Spleen (tissue), 11 donors: ENCODE measurements around the gene KCNMB1. TPM values are rescaled to one million over a fixed set of nuclear protein-coding genes. Genes with fewer than 3 reads are reported as not detected.

Experiments
- DNase-seq: peaks from one replicate; pipeline ENCODE4 v3.0.0-alpha.2; 2020
- H3K27ac ChIP-seq, 8 donors: fragments of 200-600 bp; sonication (generic) in 7 of 8; 1 replicate in 4 of 8; 2 replicates in 4 of 8; pipeline versions ENCODE4 v1.5.0 to v1.8.0; 2016 to 2021; ENCODE audit warnings: inconsistent platforms in 4 of 8, mild to moderate bottlenecking in 4 of 8, moderate library complexity in 1 of 8
- H3K27me3 ChIP-seq, 7 donors: fragments of 200-600 bp; sonication (generic) in 6 of 7; replicated peaks in 1 of 7; 1 replicate in 4 of 7; 2 replicates in 3 of 7; pipeline versions ENCODE4 v1.5.0 to v1.8.0; 2016 to 2021; ENCODE audit warnings: inconsistent platforms in 3 of 7, mild to moderate bottlenecking in 1 of 7
- H3K36me3 ChIP-seq, 6 donors: fragments of 200-600 bp; sonication (generic) in 5 of 6; 1 replicate in 4 of 6; 2 replicates in 2 of 6; pipeline versions ENCODE4 v1.5.0 to v1.8.0; 2016 to 2021; ENCODE audit warnings: inconsistent platforms in 2 of 6
- H3K4me1 ChIP-seq, 6 donors: fragments of 200-600 bp; sonication (generic) in 5 of 6; 1 replicate in 3 of 6; 2 replicates in 3 of 6; pipeline versions ENCODE4 v1.5.0 to v1.8.0; 2016 to 2021; ENCODE audit warnings: inconsistent platforms in 3 of 6
- H3K4me3 ChIP-seq, 8 donors: fragments of 200-600 bp; sonication (generic) in 7 of 8; 1 replicate in 4 of 8; 2 replicates in 4 of 8; pipeline versions ENCODE4 v1.5.0 to v1.8.0; 2016 to 2021; ENCODE audit warnings: inconsistent platforms in 4 of 8, mild to moderate bottlenecking in 4 of 8, moderate library complexity in 2 of 8
- H3K9me3 ChIP-seq, 8 donors: fragments of 200-600 bp; sonication (generic) in 7 of 8; 1 replicate in 4 of 8; 2 replicates in 4 of 8; pipeline versions ENCODE4 v1.5.0 to v1.8.0; 2016 to 2021; ENCODE audit warnings: inconsistent platforms in 4 of 8
- CTCF ChIP-seq, 11 experiments: fragments of 200-600 bp in 7 of 11; fragments of 450-650 bp in 4 of 11; sonication (generic) in 4 of 11; IDR thresholded peaks in 8 of 11; conservative IDR thresholded peaks in 3 of 11; 1 replicate in 7 of 11; 2 replicates in 4 of 11; pipeline versions ENCODE4 v1.4.0 to v1.8.0; 2016 to 2021; ENCODE audit warnings: antibody characterized with exemption in 11 of 11, inconsistent platforms in 4 of 11, mild to moderate bottlenecking in 1 of 11
- POLR2A ChIP-seq, 3 donors: fragments of 450-650 bp; IDR thresholded peaks; one replicate each; pipeline ENCODE4 v1.5.1; 2017; ENCODE audit warnings: antibody characterized with exemption in 3 of 3, mild to moderate bottlenecking in 1 of 3
- POLR2AphosphoS5 ChIP-seq, 3 donors: sonication (generic); formaldehyde crosslinking; IDR thresholded peaks; one replicate each; pipeline ENCODE4 v1.5.1; 2017; ENCODE audit warnings: antibody characterized with exemption in 3 of 3
- WGBS, 5 donors: extraction: QIAGEN DNeasy Blood & Tissue Kit in 3 of 5; methylation state at CpG; one replicate each; pipeline versions ENCODE4 v1.1.5 to v1.1.7; 2013 to 2018; 5-methylcytosine and 5-hydroxymethylcytosine counted together
- intact Hi-C: fragments of 100-400 bp; cut with DNase I; formaldehyde crosslinking; loops from one replicate; pipeline ENCODE4 v1.15.0; 2023; ENCODE audit warnings: low total_unique reads
- polyA plus RNA-seq, 3 donors: library from polyadenylated mRNA; stranded (reverse); fragments of 200-250 nt; gene quantifications; one replicate each; pipeline ENCODE4 v1.2.1, GENCODE V29; 2013
- total RNA-seq, 7 donors: library from RNA; depleted of rRNA in 3 of 7; stranded (reverse); fragments of >200 nt in 3 of 7; fragmentation: NEBNext Ultra II Directional in 4 of 7; extraction: Animal tissue kit (Norgen Biotek cat#: 25700) in 4 of 7; gene quantifications; one replicate each; pipeline versions ENCODE4 v1.1.0 to v1.2.1, GENCODE V29; 2016 to 2021
- donor health status: healthy with polysubstance abuse.
- donor health status: DM: no; HTN: no; CAD: no; lungs with moderate emphysema.
- donor health status: DM: no; HTN: no; CAD: no.
- donor health status: Bipolar disorder and iron deficiency.
- donor health status: healthy.
- donor health status: DM: no; HTN: no; CAD: no.
- donor health status: DM: yes; HTN: yes; CAD: no.

Gene KCNMB1
- total and polyA plus RNA-seq, 10 donors, result 0.13 to 2.2 (median 0.77) TPM

- intact Hi-C loops, result loop anchor here (5.0 kb wide), 3 partner anchors 156 to 321 kb away; no protein-coding TSS in a partner anchor
- DNase-seq, result no peak
- H3K36me3 ChIP-seq, result no peaks in the 10 kb centered on the region
- 83 to 89% (median 87%) methylated on average over 7 of the region's 7 CpGs for WGBS, 5 donors
- H3K4me1 ChIP-seq, result peaks cover 0 to 26% (median 12%) of the 10 kb centered on the region in 6 donors
- TF ChIP-seq CTCF (IDR thresholded peaks at IDR 0.05 in 8 of 11, conservative IDR thresholded peaks at IDR 0.05 in 3 of 11), result no peak
- H3K9me3 ChIP-seq, result no peaks in the 10 kb centered on the region
- peaks cover 0 to 7% (median 0%) of the 10 kb centered on the region in 7 donors for H3K27me3 ChIP-seq
- no peak overlapping the region for H3K27ac ChIP-seq
- H3K4me3 ChIP-seq, result no peak overlapping the region
These were observed 34.5 kb upstream of the KCNMB1 start for GRCh38 chr5:170423692-170424091.

- H3K36me3 ChIP-seq, result no peaks in the 10 kb centered on the region
- no peak for DNase-seq
- H3K27ac ChIP-seq, result no peak overlapping the region
- WGBS, 5 donors, result 59 to 72% (median 69%) methylated on average over 2 of the region's 2 CpGs
- TF ChIP-seq CTCF (IDR thresholded peaks at IDR 0.05 in 8 of 11, conservative IDR thresholded peaks at IDR 0.05 in 3 of 11) (no peak), POLR2A (IDR thresholded peaks at IDR 0.05) (no peak), POLR2AphosphoS5 (IDR thresholded peaks at IDR 0.05) (no peak)
- H3K4me1 ChIP-seq, result peaks cover 0 to 25% (median 9%) of the 10 kb centered on the region in 6 donors
- H3K9me3 ChIP-seq, result no peaks in the 10 kb centered on the region
- H3K4me3 ChIP-seq, result no peak overlapping the region
- intact Hi-C loops, result loop anchor here (5.0 kb wide), 3 partner anchors 155 to 320 kb away; no protein-coding TSS in a partner anchor
- H3K27me3 ChIP-seq, result peaks cover 0 to 2% (median 0%) of the 10 kb centered on the region in 7 donors
These were observed 32.7 kb upstream of the KCNMB1 start for GRCh38 chr5:170421826-170422225.

- Histone ChIP-seq H3K4me3 (no peak overlapping the region), H3K4me1 (peaks cover 0 to 34% (median 16%) of the 10 kb centered on the region in 6 donors), H3K27me3 (no peaks in the 10 kb centered on the region), H3K27ac (no peak overlapping the region), H3K36me3 (no peaks in the 10 kb centered on the region), H3K9me3 (no peaks in the 10 kb centered on the region)
- peak; percentile 58 for DNase-seq
- 19 to 26% (median 23%) methylated on average over 9 of the region's 9 CpGs for WGBS, 5 donors
- intact Hi-C loops, result loop anchor here (5.0 kb wide), 3 partner anchors 154 to 319 kb away; no protein-coding TSS in a partner anchor
- no peak for TF ChIP-seq POLR2AphosphoS5 (IDR thresholded peaks at IDR 0.05)
- no peak for TF ChIP-seq POLR2A (IDR thresholded peaks at IDR 0.05)
- TF ChIP-seq CTCF (IDR thresholded peaks at IDR 0.05 in 8 of 11, conservative IDR thresholded peaks at IDR 0.05 in 3 of 11), result peak; percentile 51 to 83 (median 76)
These were observed 31.7 kb upstream of the KCNMB1 start for GRCh38 chr5:170420806-170421412.

- H3K9me3 ChIP-seq, result no peaks in the 10 kb centered on the region
- H3K27ac ChIP-seq, result no peak overlapping the region
- H3K4me1 ChIP-seq, result peaks cover 0 to 35% (median 16%) of the 10 kb centered on the region in 6 donors
- intact Hi-C loops, result loop anchor here (5.0 kb wide), 3 partner anchors 152 to 317 kb away; no protein-coding TSS in a partner anchor
- no peak for DNase-seq
- WGBS, 5 donors, result 66 to 75% (median 73%) methylated on average over 6 of the region's 6 CpGs
- no peaks in the 10 kb centered on the region for H3K36me3 ChIP-seq
- H3K27me3 ChIP-seq, result no peaks in the 10 kb centered on the region
- TF ChIP-seq POLR2A (IDR thresholded peaks at IDR 0.05) (no peak), POLR2AphosphoS5 (IDR thresholded peaks at IDR 0.05) (no peak), CTCF (IDR thresholded peaks at IDR 0.05 in 8 of 11, conservative IDR thresholded peaks at IDR 0.05 in 3 of 11) (no peak)
- H3K4me3 ChIP-seq, result no peak overlapping the region
These were observed 30.5 kb upstream of the KCNMB1 start for GRCh38 chr5:170419643-170420042.
